Uterus (tissue), 2 donors: Measurements from ENCODE around the gene C1GALT1.

Experiments used
- CTCF ChIP-seq, 4 experiments: fragments of 200-600 bp in 2 of 4; fragments of 450-650 bp in 2 of 4; sonication (generic) in 2 of 4; IDR thresholded peaks; one replicate each; pipeline ENCODE4 v1.5.1; 2016 to 2019; ENCODE audit warnings: antibody characterized with exemption in 4 of 4, mild to moderate bottlenecking in 2 of 4, moderate library complexity in 1 of 4
- POLR2A ChIP-seq, 2 donors: fragments of 450-650 bp; IDR thresholded peaks; one replicate each; pipeline ENCODE4 v1.6.1; 2016; ENCODE audit warnings: antibody characterized with exemption in 2 of 2, mild to moderate bottlenecking in 1 of 2, moderate library complexity in 1 of 2

- TF ChIP-seq CTCF (IDR thresholded peaks at IDR 0.05) = no peak
- TF ChIP-seq POLR2A (IDR thresholded peaks at IDR 0.05) = no peak
These were observed 20.0 kb downstream of the C1GALT1 start for GRCh38 chr7:7202375-7202720.
